ENCODE results near the gene RRN3.
A peak's percentile ranks its signal among the peaks of the same experiment; 100 is the strongest.
"Not testable (repeated sequence)": the region's sequence is repeated elsewhere in the genome, so short reads cannot be mapped to it uniquely, and the experiment has no call there.

RRN3 gene, protein sequence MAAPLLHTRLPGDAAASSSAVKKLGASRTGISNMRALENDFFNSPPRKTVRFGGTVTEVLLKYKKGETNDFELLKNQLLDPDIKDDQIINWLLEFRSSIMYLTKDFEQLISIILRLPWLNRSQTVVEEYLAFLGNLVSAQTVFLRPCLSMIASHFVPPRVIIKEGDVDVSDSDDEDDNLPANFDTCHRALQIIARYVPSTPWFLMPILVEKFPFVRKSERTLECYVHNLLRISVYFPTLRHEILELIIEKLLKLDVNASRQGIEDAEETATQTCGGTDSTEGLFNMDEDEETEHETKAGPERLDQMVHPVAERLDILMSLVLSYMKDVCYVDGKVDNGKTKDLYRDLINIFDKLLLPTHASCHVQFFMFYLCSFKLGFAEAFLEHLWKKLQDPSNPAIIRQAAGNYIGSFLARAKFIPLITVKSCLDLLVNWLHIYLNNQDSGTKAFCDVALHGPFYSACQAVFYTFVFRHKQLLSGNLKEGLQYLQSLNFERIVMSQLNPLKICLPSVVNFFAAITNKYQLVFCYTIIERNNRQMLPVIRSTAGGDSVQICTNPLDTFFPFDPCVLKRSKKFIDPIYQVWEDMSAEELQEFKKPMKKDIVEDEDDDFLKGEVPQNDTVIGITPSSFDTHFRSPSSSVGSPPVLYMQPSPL

DNA sequence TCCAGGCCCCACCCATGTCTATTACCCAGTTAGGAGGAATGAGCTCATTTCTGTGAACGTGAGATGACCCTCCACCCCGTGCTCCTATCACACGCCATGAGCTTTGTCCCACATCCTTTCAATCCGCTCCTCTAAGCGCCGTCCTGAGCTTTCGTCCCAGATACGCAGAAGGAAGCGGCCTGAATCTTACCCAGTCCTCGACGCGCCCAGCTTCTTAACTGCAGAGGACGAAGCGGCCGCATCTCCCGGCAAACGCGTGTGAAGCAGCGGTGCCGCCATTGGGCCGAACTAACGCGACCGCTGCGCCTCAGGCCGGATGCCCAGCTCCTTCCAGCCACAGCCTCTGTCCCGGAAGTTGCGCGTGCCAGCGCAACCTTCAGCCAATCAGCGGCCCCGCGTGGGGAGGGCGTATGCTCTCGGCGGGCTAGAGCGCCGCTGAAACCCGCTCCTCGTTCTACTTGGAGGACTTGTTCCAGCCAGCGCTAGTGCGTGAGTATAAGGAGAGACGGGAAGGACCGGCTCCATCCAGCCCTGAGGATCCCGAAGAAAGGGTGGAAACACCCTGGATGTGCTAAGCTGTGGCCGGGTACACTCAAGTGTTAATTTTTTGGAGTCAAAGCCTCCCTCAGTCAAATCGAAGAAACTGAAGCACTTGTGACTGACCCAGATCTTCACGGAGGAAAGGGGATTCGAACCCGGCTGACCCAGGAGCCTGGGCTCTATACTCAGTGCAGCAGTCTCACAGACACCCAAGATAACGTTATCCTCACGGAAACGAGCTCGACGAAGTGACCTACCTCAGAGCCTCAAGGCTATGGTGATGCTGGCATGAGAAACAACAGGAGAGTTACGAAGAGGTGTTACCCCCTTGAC lies at the start of gene RRN3:
TSS of gene RRN3 (minus strand) at position 318 of the 873 bp plus-strand sequence. CDS start at position 279, 39 bp downstream.
- DNase-seq (ENCODE audit: low spot score): peak; percentile 87

DNA sequence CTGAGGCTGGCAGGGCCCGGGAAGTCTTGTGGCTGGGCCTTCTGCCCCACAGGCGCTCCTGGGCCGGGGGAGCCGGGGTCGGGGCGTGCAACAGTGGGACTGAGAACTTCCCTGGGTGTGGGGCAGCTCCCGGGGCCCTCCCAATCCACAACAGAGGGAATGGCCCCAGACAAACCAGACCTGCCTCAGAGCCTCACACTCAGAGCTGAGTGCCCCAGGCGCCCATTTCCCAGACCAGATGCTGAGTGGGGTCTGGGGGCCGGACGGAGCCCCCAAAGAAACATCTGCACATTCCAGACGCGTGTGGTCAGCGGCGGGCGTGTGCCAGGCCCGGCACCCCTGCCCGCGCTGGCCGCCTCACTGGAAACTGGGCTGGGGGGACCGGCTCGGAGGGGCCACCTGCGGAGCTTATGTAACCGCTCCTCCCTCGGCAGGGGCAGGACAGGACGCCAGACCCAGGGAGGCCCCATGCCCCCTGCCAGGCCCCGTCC lies 49.6 kb upstream of the RRN3 start:
- not testable (repeated sequence) for DNase-seq (ENCODE audit: low spot score)

DNA sequence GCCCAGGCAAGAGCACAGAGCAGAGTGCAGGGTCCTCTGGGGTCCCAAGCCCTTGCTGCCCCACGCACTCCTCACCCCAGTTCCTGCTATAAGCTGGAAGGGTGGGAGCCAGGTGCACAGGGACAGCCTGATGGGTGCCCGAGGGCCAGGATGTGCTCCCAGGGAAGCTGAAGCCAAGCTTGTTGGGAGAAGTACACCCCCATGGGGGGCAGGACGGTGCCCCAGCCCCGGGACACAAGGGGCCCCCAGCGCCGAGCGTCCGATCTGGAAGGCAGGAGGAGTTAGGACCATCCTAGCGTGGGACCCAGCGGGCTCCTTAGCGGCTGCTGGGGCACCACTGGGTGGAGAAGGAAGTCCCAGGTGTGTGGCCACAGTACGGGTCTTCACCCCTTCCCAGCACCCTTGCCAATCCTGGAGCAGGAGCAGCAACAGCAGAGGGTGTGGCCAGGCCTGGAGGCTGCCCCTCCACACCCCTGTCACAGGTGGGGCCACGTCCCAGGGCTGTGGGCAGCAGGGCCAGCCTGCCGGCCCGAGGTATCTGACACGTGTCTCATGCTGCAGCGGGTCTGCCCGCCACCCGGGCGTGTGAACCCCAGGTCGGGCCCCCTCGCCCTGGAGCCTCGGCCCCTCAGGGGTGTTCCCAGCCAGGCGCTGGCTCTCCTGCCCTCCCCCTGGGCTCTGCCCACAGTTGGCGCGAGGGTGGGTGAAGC lies 49.0 kb upstream of the RRN3 start:
- not testable (repeated sequence) for DNase-seq (ENCODE audit: low spot score)

DNA sequence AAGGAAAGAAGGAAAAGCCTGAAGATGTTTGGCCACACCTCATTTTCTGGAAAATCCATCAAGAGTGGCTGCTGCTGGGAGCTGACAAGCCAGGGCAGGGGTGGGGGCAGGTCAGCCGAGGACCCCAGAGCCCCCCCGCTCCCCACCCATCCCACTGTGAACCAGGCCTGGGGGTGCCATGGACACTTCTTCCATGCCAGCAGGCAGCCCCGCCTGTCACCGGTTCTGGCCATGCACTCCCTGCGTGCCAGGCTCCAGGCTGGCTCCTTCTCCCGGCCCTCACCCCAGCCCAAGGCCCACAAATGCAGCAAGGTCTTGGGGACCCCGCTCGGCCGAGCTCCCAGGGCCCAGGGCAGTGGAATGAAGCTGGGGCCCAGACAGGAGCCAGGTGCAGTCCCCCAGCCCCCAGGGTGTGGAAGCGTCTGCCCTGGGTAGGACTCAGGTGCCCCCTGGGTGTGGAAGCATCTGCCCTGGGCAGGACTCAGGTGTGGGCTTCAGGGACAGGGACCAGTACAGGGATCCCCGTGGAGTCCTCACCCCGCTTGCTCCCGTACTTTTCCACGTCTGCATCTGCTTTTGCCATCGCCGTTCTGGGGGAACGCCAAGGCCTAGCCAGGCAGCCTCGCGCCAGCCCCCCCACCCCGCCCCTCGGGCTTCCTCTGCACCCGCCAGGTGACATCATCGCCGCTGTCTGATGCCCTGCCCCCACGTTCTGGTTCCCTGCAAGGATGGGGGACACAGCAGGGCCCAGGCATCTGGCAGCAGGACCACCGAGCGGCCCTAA lies 48.2 kb upstream of the RRN3 start:
- not testable (repeated sequence) for DNase-seq (ENCODE audit: low spot score)

DNA sequence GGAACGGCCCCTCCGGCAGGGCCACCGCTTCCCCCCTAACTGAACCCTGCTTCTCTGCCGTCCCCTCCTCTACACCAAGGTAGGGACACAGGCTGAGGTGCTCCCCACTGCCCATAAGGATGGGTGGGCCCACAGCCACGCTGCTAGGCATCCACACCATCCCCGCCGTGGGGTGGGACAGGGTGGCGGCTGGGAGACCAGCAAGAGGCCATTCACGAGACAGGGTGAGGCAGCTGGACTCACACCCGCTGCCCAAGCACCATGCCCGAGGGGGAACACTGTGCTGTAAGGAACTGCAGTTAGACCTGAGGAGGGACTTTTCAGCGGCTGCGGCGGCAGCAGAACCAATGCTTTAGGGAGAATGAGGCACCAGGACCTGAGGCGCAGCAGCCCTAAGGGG lies 47.5 kb upstream of the RRN3 start:
- DNase-seq (ENCODE audit: low spot score): no peak

DNA sequence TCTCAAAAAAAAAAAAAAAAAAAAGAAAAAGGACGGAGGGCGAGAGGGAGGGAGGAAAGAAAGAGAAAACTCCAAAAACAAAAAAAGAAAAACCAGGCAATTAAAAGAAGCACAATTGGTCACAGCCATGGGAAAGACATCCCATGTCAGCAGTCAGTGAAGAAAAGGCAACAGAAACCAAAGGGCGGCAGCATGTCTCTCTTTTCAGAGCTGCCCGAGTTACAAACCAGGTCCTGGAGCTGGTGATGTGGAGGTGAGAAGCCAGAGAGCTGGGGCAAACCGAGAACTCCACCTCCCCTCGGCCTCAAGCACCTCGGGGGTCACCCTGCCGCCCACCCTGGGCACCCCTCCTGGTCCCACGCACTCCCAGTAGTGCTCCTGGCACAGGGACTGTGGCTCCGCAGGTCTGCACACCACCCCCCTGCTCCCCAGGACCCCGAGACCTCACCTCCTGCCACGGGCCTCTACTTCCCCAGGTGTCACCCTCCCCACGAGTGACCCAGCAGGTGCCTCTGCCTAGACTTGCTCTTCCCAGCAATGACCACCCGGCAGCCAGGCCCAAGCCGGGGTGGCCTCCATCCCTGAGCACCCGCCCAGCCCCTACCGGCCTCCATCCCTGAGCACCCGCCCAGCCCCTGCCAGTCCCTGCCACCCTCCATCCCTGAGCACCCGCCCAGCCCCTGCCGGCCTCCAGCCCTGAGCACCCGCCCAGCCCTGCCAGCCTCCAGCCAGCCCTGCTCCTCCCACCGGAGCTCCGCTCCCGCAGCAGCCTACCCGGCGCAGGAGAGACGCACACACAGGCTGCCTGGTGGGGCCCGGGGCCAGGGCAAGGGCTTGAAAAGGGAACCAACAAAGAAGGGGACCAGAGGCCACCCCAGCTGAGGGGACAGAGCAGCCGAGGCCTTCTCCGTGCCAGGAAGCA lies 46.6 kb upstream of the RRN3 start:
- not testable (repeated sequence) for DNase-seq (ENCODE audit: low spot score)

DNA sequence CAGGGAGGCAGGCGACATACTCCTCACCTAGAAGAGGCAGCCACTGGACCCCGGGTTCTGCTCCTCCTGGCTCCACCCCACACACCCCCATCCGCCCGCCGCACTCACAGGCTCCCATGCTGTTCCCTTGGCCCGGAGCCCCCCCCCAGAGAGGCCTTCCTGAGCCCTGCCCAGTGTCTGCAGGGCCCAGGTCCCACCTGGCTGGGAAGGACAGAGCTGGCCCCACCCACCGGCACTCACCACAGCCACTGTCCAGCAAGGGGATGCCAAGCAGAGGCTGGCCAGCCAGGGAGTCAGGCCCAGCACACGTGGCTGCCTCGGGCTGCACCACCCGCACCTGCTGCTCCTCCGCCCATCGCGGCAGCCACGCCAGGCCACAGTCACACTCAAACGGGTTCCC lies 43.4 kb upstream of the RRN3 start:
- not testable (repeated sequence) for DNase-seq (ENCODE audit: low spot score)

DNA sequence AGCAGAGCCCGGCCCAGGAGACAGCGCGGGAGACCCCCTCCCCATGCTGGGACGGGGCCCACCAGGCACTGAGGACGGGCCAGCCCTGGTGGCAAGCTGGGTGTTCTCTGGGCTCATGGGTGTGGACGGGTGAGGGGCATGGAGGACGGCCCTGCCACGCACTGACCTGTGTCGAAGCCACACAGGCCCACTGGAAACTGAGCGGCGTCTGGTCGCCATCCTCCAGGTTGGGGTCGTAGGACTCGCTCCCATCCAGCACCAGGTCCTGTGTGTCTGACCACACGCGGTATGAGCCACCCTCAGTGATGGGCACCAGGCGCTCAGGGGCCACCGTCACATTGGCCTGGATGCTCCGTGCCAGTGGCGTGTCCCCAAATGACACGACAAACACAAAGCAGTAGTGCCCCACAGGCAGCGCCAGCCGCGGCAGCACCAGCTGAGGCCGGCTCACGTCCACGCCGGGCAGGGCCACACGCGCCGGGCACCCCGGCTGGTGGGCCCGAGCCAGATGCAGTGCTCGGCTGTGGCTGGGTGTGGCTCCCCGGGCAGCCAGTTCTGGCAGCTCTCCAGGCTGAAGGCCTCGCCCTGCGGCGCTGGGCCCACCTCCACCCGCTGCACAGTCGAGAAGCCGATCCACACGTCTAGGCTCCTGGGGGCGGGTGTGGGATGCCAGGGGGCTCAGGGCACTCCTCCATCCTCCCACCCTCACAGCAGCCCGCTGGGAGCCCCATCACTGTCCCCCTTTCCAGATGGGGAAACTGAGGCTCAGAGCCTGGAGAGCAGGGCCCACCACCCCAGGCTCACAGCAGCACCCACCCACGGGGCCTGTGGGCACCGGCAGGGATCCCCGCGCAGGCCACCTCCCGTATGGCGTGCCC lies 41.6 kb upstream of the RRN3 start:
- DNase-seq (ENCODE audit: low spot score): not testable (repeated sequence)

DNA sequence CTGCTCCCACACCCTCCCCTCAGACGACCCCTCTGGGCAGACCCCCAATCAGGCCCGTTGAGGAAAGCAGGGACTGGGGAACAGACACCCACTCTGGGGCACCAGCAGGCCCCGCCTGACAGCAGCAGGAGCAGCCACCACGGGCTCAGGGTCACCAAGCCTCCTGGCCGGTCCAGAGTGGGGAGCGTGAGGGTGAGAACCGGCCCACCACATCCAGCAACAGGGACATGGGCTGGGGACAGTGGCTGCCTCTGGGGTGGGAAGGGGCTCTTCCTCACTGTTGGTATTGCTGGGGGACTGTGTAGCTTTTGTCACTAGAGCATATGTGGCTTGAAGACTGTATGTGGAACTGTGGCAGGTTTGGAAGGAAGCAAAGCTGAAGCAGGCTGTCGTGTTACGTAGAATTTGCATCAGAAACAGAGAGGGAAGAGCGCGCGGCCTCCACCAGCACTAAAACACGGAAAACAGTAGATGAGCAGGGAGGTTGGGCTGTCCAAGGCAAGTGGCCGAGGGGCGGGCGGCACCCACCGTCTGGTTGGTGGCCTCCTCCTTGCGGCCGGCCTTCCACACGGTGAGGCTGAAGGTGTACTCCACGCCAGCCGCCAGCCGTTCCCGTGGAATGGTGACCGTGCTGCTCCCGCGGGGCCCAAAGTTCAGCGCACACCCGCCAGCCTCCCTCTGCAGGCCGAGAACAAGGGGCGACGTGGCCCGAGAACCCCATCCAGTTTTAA lies 40.8 kb upstream of the RRN3 start:
- DNase-seq (ENCODE audit: low spot score): not testable (repeated sequence)

DNA sequence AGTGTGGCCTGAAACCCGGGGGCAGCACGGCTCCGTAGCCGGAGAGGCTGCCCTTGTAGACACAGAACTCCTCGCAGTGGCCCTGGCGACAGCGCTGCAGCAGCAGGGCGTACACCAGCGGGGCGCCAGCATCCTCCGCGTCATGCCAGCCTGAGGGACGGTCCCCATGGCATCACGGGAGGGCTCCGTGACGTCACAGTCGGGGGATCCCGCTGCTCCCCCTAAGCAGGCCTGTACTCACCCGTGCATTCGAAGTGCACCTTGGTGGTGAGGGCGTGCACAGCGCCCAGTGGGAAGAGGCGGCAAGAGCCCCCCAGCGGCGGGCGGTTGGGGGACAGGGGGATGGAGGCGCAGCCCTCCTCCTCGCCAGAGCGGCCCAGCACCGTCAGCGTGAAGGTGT lies 39.5 kb upstream of the RRN3 start:
- not testable (repeated sequence) for DNase-seq (ENCODE audit: low spot score)

DNA sequence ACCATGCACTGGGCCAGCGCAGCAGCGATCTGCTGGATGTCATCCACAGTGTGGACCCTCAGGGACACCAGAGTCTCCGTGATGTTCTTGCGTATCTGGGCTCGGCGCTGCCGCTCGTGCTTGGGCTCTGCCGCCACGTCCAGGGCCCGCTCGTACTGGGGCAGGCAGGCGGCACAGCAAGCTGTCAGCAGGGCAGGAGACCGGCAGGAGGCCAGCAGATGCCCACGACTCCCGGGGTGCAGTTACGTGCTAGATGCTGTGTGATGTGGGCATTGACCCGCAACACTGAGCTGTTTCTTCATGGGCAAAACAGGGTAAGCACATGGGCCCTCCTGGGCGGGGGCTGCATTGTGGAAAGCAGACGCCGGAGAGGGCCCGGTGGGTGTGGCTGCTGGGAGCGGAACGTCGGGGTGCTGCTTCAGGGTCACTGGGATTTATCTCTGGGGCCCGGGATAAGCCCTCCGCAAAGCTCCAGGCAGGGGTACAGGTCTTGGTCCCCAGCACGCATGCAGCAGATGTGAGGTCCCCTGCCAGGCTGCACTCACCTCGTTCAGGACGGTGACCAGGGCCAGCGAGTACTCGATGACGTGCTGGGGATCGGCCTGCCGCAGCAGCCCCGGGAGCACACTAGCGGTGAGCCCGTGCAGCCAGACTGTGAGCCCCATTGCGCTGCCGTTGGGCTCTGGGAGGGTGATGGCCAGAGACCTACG lies 38.8 kb upstream of the RRN3 start:
- not testable (repeated sequence) for DNase-seq (ENCODE audit: low spot score)

DNA sequence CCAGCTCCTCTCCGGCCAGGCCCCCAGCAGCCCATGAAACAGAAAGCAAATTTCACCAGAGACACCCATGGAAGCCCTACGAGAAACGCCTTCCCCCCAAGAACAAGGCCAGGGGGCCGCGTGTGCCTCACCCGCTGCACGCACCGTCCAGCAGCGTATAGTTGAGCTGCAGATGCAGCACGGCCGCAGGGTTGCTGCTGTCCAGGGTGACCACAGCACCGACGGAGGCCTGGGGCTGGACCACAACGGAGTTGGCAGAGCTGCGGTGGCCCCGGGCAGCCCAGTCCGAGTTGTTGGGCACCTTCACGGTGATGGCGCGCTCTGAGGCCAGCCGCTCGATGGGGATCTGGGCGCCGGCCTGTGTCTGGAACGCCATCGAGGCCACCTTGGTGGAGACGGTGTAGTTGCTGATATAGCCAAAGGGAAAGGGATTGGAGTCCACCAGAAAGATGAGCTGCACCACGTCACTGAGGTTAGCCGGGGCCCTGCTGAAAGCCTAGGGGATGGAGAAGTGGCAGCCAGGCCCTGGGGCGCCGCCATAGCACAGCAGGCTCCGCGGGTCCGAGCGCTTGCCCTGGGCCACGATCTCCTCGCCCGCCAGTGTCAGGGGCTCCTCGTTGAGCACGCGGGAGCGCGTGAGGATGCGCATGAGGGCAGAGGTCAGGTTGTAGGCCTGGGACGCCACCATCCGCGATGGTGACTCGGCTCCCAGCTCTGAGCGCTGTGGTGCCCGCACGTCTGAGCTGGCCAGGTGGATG lies 37.0 kb upstream of the RRN3 start:
- not testable (repeated sequence) for DNase-seq (ENCODE audit: low spot score)

DNA sequence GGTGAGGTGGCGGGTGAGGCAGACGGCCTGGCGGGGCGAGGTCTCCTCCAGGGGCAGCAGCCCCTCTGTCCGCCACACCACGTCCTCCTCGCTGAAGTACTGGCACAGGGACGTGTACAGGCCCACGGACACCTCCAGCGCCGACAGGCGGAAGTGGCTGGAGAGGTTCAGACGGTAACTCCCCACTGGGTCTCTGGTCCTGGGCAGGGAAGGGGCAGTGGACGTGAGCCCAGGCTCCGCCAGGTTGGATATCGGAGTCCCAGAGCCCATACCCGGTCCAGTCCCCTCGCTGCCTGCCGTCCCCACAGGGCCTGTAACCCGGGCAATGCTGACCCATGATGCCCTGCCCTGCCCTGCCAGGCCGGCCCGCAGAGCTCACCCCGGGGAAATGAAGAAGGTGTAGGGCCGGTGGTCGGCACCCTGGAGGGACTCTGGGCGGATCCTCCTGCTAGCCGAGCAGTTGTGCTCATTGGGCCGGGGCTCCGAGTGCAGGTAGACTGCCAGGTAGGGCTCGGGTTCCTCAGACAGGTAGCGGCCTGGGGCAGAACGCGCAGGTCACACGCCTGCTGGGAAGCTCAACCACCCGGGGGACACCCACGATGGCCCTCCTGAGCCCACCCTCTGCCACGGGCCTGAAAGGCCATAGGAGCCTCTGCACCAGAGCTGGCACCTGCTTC lies 36.3 kb upstream of the RRN3 start:
- not testable (repeated sequence) for DNase-seq (ENCODE audit: low spot score)

DNA sequence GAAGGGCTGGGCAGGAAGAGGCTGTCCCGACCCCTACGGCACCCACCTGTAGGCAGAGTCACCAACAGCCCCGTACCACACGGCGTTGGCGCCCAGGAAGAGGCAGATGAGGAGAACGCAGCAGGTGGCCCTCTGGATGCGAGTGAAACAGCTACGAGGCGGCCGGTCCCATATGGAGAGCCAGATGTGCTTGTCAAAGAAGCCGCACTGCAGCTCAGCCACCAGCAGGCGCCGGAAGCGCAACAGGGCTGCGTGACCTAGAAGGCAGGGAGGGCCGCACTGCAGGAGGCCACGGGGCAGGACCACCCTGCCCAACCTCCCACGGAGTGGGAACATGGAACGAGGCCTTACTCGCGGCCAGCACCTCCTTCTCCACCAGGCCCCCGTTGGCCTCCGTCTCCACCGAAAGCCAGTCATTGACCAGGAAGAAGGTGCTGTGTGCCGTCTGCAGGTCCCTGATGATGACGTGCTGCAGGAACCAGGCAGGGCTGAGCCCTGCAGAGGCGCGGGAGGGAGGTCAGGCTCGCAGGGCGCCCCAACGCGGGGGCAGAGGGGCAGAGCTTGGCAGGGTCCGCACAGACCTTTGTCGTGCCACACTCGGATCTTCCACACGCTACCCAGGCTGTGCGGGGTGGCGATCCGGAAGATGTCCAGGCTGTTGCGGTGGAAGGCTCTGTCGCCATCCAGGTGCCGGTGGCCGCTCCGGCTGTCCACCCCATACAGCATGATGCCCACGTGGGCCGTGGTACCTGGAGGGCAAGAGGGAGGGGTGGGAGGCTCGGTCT lies 33.8 kb upstream of the RRN3 start:
- DNase-seq (ENCODE audit: low spot score): not testable (repeated sequence)

DNA sequence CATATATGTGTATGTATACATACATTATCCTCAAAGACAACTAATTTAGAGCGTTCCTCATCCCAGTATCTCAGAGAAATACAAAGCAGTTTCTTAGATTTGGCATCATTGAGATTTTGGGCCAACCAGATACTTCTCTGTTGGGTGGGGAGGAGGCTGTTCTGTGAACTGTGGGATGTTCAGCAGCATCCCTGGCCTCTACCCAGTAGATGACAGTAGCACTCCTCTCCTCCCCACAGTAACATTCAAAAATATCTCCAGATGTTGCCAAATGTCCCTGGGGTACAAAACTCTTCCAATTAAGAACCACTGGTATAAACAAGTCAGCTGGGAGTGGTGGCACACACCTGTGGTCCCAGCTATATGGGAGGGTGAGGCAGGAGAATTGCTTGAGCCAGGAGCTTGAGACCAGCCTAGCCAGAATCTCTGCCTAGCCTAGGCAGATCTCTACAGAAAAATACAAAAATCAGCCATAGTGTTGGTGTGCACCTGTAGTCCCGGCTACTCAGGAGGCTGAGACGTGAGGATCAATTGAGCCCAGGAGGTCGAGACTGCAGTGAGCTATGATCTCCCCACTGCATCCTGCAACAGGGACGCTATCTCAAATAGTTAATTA lies 6.4 kb upstream of the RRN3 start:
- DNase-seq (ENCODE audit: low spot score): not testable (repeated sequence)

Data from CD4-positive, alpha-beta T cell treated with Interleukin-2 at 100 ng/mL for 4 hours (primary cell).